Right cardiac atrium (tissue), 5 donors: ENCODE results near the gene DNM2. TPM values are rescaled to one million over a fixed set of nuclear protein-coding genes. Genes with fewer than 3 reads are reported as not detected.
A peak's percentile ranks its signal among the peaks of the same experiment; 100 is the strongest.

ENCODE experiments used
- ATAC-seq, 2 donors: fragments of 200-7000 bp; cut with Tn5 transposase; one replicate each; pipeline versions ENCODE4 v1.8.0 to v1.9.1; 2020; ENCODE audit warnings: moderate library complexity in 2 of 2, mild to moderate bottlenecking in 1 of 2
- DNase-seq, 3 donors: peaks; one replicate each; pipeline ENCODE4 v3.0.0-alpha.2; 2020
- H3K27ac ChIP-seq: one replicate; pipeline ENCODE4 v1.5.1; 2013; ENCODE audit warnings: mild to moderate bottlenecking, low read length, control low read depth, moderate library complexity
- H3K27me3 ChIP-seq: one replicate; pipeline ENCODE4 v1.6.1; 2013; ENCODE audit not compliant: control insufficient read depth, insufficient read depth
- H3K4me1 ChIP-seq: one replicate; pipeline ENCODE4 v1.6.1; 2013; ENCODE audit warnings: low read length; ENCODE audit not compliant: control insufficient read depth, insufficient read depth
- H3K4me3 ChIP-seq: one replicate; pipeline ENCODE4 v1.5.1; 2013; ENCODE audit warnings: low read length, control low read depth
- H3K9me3 ChIP-seq: one replicate; pipeline ENCODE4 v1.6.1; 2013; ENCODE audit warnings: low read length; ENCODE audit not compliant: control insufficient read depth
- WGBS: extraction: QIAGEN DNeasy Blood & Tissue Kit; methylation state at CpG from one replicate; pipeline ENCODE4 v1.1.7; 2013; 5-methylcytosine and 5-hydroxymethylcytosine counted together
- intact Hi-C, 4 donors: fragments of 100-400 bp; cut with DNase I; formaldehyde crosslinking; loops; one replicate each; pipeline versions ENCODE4 v1.11.0 to v1.14.0; 2022 to 2023
- polyA plus RNA-seq: library from polyadenylated mRNA; stranded (reverse); fragments of 200-250 nt; gene quantifications from one replicate; pipeline ENCODE4 v1.2.3, GENCODE V29; 2013
- total RNA-seq, 4 donors: library from RNA; stranded (reverse); fragmentation: NEBNext Ultra II Directional; extraction: Animal tissue kit (Norgen Biotek cat#: 25700); gene quantifications; one replicate each; pipeline ENCODE4 v1.2.1, GENCODE V29; 2021
- donor health status: healthy with polysubstance abuse.
- donor health status: DM: no; HTN: yes; CAD: no.
- donor health status: DM: no; HTN: no; CAD: no.
- donor health status: DM: no; HTN: yes; CAD: no; lungs with severe emphysema.
- donor health status: DM: yes; HTN: yes; CAD: no.

The DNM2 gene
- total and polyA plus RNA-seq, 5 donors, result 129 to 202 (median 180) TPM

GRCh38 chr19:10691178-10691881, 26.5 kb upstream of the DNM2 start:
- ATAC-seq (no peak), DNase-seq (peak in 1 of 3 donors; percentile 47)
- H3K4me3 ChIP-seq, result no peak overlapping the region
- H3K9me3 ChIP-seq, result no peaks in the 10 kb centered on the region
- H3K27me3 ChIP-seq, result no peaks in the 10 kb centered on the region
- intact Hi-C loops, result no loop called here
- no peak overlapping the region for H3K27ac ChIP-seq
- 82% methylated on average over 23 of the region's 23 CpGs for WGBS
- H3K4me1 ChIP-seq, result peaks cover 7% of the 10 kb centered on the region

- WGBS, result 86% methylated on average over 5 of the region's 5 CpGs
- no peak overlapping the region for H3K4me3 ChIP-seq
- no peak for ATAC-seq
Observed at GRCh38 chr19:10691883-10692282, 26.0 kb upstream of the DNM2 start.

DNA sequence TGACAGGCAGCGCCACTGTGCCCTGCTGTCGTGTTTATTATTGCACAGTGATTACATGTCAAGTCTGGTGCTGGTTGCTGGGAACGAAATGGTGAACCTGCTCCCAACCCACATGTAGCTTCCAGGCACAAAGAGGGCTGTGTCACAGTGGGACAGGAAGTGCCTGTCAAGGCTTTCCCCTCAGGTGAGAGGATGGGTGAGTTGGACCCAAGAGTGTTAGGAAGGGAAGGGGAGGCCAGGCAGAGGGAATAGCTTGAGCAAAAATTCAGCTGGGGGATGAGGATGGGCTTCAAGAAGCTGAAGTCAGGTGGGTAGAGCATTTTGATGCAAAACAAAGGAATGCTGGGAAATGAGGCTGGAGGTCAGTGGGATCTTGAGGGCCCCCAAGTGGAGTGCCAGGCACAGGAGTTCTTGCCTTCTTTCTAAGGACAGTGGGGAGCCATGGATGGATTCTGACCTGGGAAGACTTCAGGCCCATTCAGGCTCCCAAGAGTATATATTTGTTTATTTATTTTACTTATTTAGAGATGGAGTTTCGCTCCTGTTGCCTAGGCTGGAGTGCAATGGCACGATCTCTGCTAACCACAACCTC, 25.1 kb upstream of the DNM2 start:
- H3K4me1 ChIP-seq, result peaks cover 7% of the 10 kb centered on the region
- no peaks in the 10 kb centered on the region for H3K27me3 ChIP-seq
- intact Hi-C loops, result no loop called here

More at GRCh38 chr19:10691883-10692282, 26.0 kb upstream of the DNM2 start:
- Histone ChIP-seq H3K27ac (no peak overlapping the region), H3K27me3 (no peaks in the 10 kb centered on the region), H3K4me1 (peaks cover 7% of the 10 kb centered on the region), H3K9me3 (no peaks in the 10 kb centered on the region)
- intact Hi-C loops, result no loop called here
- peak in 1 of 3 donors; percentile 42 for DNase-seq

DNA sequence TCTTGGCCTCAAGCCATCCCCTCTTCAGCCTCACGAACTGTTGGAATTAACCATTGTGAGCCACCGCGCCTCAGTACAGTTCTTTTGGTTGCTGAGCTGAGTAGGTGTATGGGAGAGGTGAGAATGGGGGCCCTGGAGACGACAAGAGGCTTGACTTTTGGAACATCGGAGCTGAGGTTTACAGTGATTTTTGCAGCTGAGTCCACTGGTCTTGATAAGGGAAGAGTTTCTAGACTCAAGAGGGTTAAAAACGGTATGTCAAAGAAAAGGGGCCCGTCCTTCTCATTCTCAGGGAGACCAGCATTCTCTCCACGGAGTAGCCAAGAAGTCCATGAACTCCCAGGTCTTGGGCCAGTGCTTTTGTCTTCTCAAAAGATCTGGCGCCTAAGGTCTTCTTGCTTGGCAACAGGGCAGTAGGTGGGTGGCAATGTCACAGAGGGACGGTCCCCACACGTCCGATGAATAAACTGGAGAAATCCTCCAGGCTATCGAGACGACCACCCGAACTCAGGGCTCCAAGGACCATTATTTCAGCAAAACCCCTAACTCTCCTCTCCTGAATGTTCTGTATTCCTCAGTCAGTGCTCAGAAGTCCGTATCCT, 23.1 kb upstream of the DNM2 start:
- H3K27ac ChIP-seq, result no peak overlapping the region
- H3K4me1 ChIP-seq, result peaks cover 7% of the 10 kb centered on the region
- no peak for ATAC-seq
- no peaks in the 10 kb centered on the region for H3K9me3 ChIP-seq
- DNase-seq, result no peak
- H3K4me3 ChIP-seq, result no peak overlapping the region
- 39% methylated on average over 16 of the region's 16 CpGs for WGBS
- intact Hi-C loops, result loop anchor here in 1 of 4 donors (5.0 kb wide), 1 partner anchor 113 kb away; no protein-coding TSS in a partner anchor
- no peaks in the 10 kb centered on the region for H3K27me3 ChIP-seq

More for the DNA sequence above, 25.1 kb upstream of the DNM2 start:
- Histone ChIP-seq H3K27ac (no peak overlapping the region), H3K9me3 (no peaks in the 10 kb centered on the region), H3K4me3 (no peak overlapping the region)
- no peak for ATAC-seq
- 90% methylated on average over 5 of the region's 5 CpGs for WGBS
- peak in 1 of 3 donors; percentile 13 for DNase-seq

GRCh38 chr19:10695401-10696398, 22.2 kb upstream of the DNM2 start:
- H3K9me3 ChIP-seq, result no peaks in the 10 kb centered on the region
- no peak overlapping the region for H3K4me3 ChIP-seq
- WGBS, result 9% methylated on average over 59 of the region's 59 CpGs
- no peaks in the 10 kb centered on the region for H3K27me3 ChIP-seq
- ATAC-seq (peak; percentile 98), DNase-seq (peak; percentile 97 to 99 (median 98))
- peaks cover 7% of the 10 kb centered on the region for H3K4me1 ChIP-seq
- intact Hi-C loops, result loop anchor here in 1 of 4 donors (5.0 kb wide), 1 partner anchor 113 kb away; no protein-coding TSS in a partner anchor
- no peak overlapping the region for H3K27ac ChIP-seq

DNA sequence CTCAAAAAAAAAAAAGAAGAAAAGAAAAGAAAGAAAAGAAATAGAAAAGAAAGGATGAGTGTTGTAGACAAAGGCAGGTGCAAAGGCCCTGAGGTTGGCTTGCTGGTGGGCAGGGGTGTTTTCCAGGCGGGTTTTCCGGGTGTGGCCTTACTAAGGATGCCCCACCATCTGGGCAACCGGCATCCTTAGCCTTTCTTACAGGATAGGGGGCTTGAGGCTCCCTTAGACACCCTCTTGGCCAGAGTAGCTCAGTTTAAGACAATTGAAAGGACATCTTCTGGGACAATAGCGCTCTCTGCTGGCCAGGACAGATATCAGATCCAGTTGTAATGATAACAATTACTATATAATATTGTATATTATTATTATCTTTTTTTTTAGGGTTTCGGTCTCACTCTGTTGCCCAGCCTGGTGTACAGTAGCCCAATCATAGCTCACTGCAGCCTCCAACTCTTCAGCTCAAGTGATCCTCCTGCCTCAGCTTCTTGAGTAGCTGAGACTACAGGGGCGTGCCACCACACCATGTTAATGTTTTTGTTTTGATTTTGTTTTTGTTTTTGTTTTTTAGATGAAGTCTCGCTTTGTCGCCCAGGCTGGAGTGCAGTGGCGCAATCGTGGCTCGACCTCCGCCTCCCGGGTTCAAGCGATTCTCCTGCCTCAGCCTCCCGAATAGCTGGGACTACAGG, 18.1 kb upstream of the DNM2 start:
- Histone ChIP-seq H3K4me1 (peaks cover 7% of the 10 kb centered on the region), H3K4me3 (no peak overlapping the region), H3K27me3 (no peaks in the 10 kb centered on the region), H3K9me3 (no peaks in the 10 kb centered on the region), H3K27ac (no peak overlapping the region)
- intact Hi-C loops, result loop anchor here in 2 of 4 donors (5.0 kb wide), 1 partner anchor 117 kb away; no protein-coding TSS in a partner anchor
- ATAC-seq (no peak), DNase-seq (peak in 1 of 3 donors; percentile 71)
- WGBS, result 42% methylated on average over 15 of the region's 15 CpGs

- ATAC-seq, result peak; percentile 47 to 54
- peak in 1 of 3 donors; percentile 60 for DNase-seq
- Histone ChIP-seq H3K4me3 (peak overlapping the region; percentile 62), H3K9me3 (no peaks in the 10 kb centered on the region), H3K27me3 (no peaks in the 10 kb centered on the region), H3K27ac (no peak overlapping the region), H3K4me1 (no peaks in the 10 kb centered on the region)
- intact Hi-C loops, result loop anchor here in 1 of 4 donors (5.0 kb wide), 1 partner anchor 120 kb away; no protein-coding TSS in a partner anchor
- 7% methylated on average over 24 of the region's 24 CpGs for WGBS
Observed at GRCh38 chr19:10701955-10702525, 15.8 kb upstream of the DNM2 start.

GRCh38 chr19:10706990-10707389, 10.9 kb upstream of the DNM2 start:
- intact Hi-C loops, result no loop called here
- no peak for ATAC-seq
- 88% methylated on average over 12 of the region's 12 CpGs for WGBS
- Histone ChIP-seq H3K27me3 (no peaks in the 10 kb centered on the region), H3K27ac (no peak overlapping the region), H3K9me3 (no peaks in the 10 kb centered on the region), H3K4me3 (no peak overlapping the region), H3K4me1 (no peaks in the 10 kb centered on the region)
- no peak for DNase-seq

DNA sequence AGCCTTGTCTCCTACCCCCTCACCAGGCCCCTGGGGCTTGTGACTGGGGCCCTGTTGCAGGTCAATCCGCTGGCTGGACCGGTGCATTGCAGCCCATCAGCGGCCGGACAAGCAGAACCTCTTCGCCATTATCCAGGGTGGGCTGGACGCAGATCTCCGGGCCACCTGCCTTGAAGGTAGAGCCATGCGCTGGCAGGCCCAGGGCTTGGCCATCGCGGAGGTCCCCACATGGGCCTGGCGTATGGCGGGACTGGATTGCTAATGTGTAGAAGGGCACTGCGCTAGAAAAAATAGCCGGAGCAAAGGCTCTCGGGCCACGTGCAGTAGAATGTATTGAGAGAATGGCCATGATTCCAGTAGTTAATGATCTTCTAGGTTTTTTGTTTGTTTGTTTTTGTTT, 10.4 kb upstream of the DNM2 start:
- H3K9me3 ChIP-seq, result no peaks in the 10 kb centered on the region
- peak in 1 of 3 donors; percentile 43 for DNase-seq
- no peaks in the 10 kb centered on the region for H3K4me1 ChIP-seq
- H3K27me3 ChIP-seq, result no peaks in the 10 kb centered on the region
- no peak overlapping the region for H3K27ac ChIP-seq
- WGBS, result 97% methylated on average over 16 of the region's 16 CpGs
- H3K4me3 ChIP-seq, result no peak overlapping the region
- no peak for ATAC-seq
- intact Hi-C loops, result no loop called here

- H3K4me1 ChIP-seq, result no peaks in the 10 kb centered on the region
- no peaks in the 10 kb centered on the region for H3K9me3 ChIP-seq
- no peak for DNase-seq
- intact Hi-C loops, result no loop called here
- no peak for ATAC-seq
- no peaks in the 10 kb centered on the region for H3K27me3 ChIP-seq
- 94% methylated on average over 7 of the region's 7 CpGs for WGBS
- H3K27ac ChIP-seq, result no peak overlapping the region
- H3K4me3 ChIP-seq, result no peak overlapping the region
Observed at GRCh38 chr19:10708291-10708690, 9.6 kb upstream of the DNM2 start.
